ENCODE data around the gene CCDC7.

GRCh38 chr10:32793033-32793432 lies 347.1 kb downstream of the CCDC7 start:
- TF ChIP-seq POLR2A (IDR thresholded peaks at IDR 0.05; ENCODE audit: low read length) (no peak), GATA1 (IDR thresholded peaks at IDR 0.05; ENCODE audit: low read depth, low read length) (no peak)
